Gastrocnemius medialis (tissue), 4 donors: ENCODE results near the gene C6orf62.

ENCODE experiments used
- CTCF ChIP-seq, 5 experiments: fragments of 450-650 bp in 3 of 5; fragments of 200-600 bp in 2 of 5; sonication (generic) in 2 of 5; IDR thresholded peaks in 4 of 5; conservative IDR thresholded peaks in 1 of 5; 1 replicate in 4 of 5; 2 replicates in 1 of 5; pipeline ENCODE4 v1.5.1; 2016 to 2019; ENCODE audit warnings: antibody characterized with exemption in 5 of 5, mild to moderate bottlenecking in 3 of 5, moderate library complexity in 3 of 5
- POLR2A ChIP-seq, 2 donors: fragments of 450-650 bp; IDR thresholded peaks; one replicate each; pipeline ENCODE4 v1.6.1; 2017; ENCODE audit warnings: antibody characterized with exemption in 2 of 2, mild to moderate bottlenecking in 2 of 2, moderate library complexity in 2 of 2

DNA sequence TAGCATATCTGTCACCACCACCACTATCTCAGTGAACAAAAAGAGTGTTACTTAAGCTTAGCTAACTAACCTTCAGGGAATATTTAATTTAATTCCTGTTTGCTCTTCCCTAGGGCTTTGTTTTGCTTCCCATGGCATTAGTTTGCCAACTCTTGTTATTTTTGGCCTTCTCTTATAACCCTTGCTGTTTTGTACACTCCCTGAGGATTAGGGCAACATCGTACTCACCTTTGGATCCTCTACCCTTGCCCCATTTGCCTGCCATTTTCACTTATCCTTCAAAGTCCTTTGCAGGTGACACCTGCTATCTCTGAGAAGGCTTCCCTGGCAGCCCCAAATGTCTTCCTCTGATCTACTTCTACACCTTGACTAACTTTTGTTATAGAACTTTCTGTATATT lies 28.4 kb downstream of the C6orf62 start:
- TF ChIP-seq POLR2A (IDR thresholded peaks at IDR 0.05), result no peak
- TF ChIP-seq CTCF (IDR thresholded peaks at IDR 0.05 in 4 of 5, conservative IDR thresholded peaks at IDR 0.05 in 1 of 5), result no peak
